SK-N-SH (cell line): ENCODE measurements around the gene SCN8A. TPM values are rescaled to one million over a fixed set of nuclear protein-coding genes. Genes with fewer than 3 reads are reported as not detected.

ENCODE experiments used
- CTCF ChIA-PET: fragments of 300-600, 350-600 bp; formaldehyde crosslinking; extraction: SDS; loops from one replicate; lab custom pipeline; 2021; lab: Yijun Ruan, JAX
- POLR2A ChIA-PET: fragments of 350-600 bp; sonication (Branson Sonifier 250); formaldehyde crosslinking; extraction: SDS; loops from one replicate; lab custom pipeline; 2020; ENCODE audit warnings: antibody characterized with exemption, inconsistent platforms; lab: Yijun Ruan, JAX
- DNase-seq: peaks from one replicate; pipeline ENCODE4 v3.0.0; 2012
- H2AFZ ChIP-seq: fragments of 200-600 bp; sonication (generic); 2 replicates; pipeline ENCODE4 v1.8.1; 2016; ENCODE audit warnings: antibody characterized with exemption, mild to moderate bottlenecking, low read depth
- H3F3A ChIP-seq: fragments of 200-600 bp; sonication (generic); replicated peaks from 2 replicates; pipeline ENCODE3; 2016; ENCODE audit warnings: antibody characterized with exemption, mild to moderate bottlenecking; ENCODE audit not compliant: insufficient read depth
- H3K27ac ChIP-seq, 2 experiments: fragments of 200-500 bp in 1 of 2; fragments of 200-600 bp in 1 of 2; sonication (Bioruptor generic) in 1 of 2; sonication (generic), shearing (Covaris generic) in 1 of 2; 2 replicates each; pipeline versions ENCODE4 v1.5.1 to v1.6.1; 2014 to 2016; ENCODE audit warnings: low read depth in 2 of 2, inconsistent platforms in 1 of 2, low read length in 1 of 2, mild to moderate bottlenecking in 1 of 2, mixed read lengths in 1 of 2
- H3K27me3 ChIP-seq: fragments of 200-600 bp; sonication (generic), shearing (Covaris generic); 2 replicates; pipeline ENCODE4 v1.6.1; 2016; ENCODE audit warnings: mixed run types; ENCODE audit not compliant: insufficient read depth
- H3K36me3 ChIP-seq, 2 experiments: fragments of 200-500 bp in 1 of 2; fragments of 200-600 bp in 1 of 2; sonication (Bioruptor generic) in 1 of 2; sonication (generic) in 1 of 2; replicated peaks in 1 of 2; 2 replicates each; pipeline versions ENCODE3 to v1.5.1; 2014 to 2016; ENCODE audit warnings: low read length in 1 of 2, mild to moderate bottlenecking in 1 of 2; ENCODE audit not compliant: insufficient read depth in 2 of 2, control insufficient read depth in 1 of 2
- H3K4me1 ChIP-seq, 2 experiments: fragments of 200-500 bp in 1 of 2; fragments of 200-600 bp in 1 of 2; sonication (Bioruptor generic) in 1 of 2; sonication (generic), shearing (Covaris generic) in 1 of 2; 2 replicates each; pipeline versions ENCODE4 v1.5.1 to v1.6.1; 2014 to 2016; ENCODE audit warnings: low read depth in 1 of 2, low read length in 1 of 2, mixed run types in 1 of 2; ENCODE audit not compliant: insufficient read depth in 2 of 2, control insufficient read depth in 1 of 2
- H3K4me2 ChIP-seq: fragments of 200-600 bp; sonication (generic), shearing (Covaris generic); 2 replicates; pipeline ENCODE4 v1.6.1; 2017; ENCODE audit warnings: mixed run types
- H3K4me3 ChIP-seq, 2 experiments: fragments of 200-500 bp in 1 of 2; fragments of 200-600 bp in 1 of 2; sonication (Bioruptor generic) in 1 of 2; sonication (generic), shearing (Covaris generic) in 1 of 2; 2 replicates each; pipeline versions ENCODE4 v1.5.1 to v1.8.1; 2014 to 2016; ENCODE audit warnings: low read depth in 2 of 2, inconsistent platforms in 1 of 2, low read length in 1 of 2, mild to moderate bottlenecking in 1 of 2, mixed read lengths in 1 of 2, moderate library complexity in 1 of 2
- H3K79me2 ChIP-seq: fragments of 200-600 bp; sonication (generic); 2 replicates; pipeline ENCODE4 v1.8.1; 2017; ENCODE audit warnings: mild to moderate bottlenecking; ENCODE audit not compliant: insufficient read depth
- H3K9ac ChIP-seq: fragments of 200-600 bp; sonication (generic); 2 replicates; pipeline ENCODE4 v1.6.1; 2017; ENCODE audit warnings: mixed run types
- H3K9me2 ChIP-seq: fragments of 200-600 bp; sonication (generic); 2 replicates; pipeline ENCODE4 v1.6.1; 2017; ENCODE audit warnings: mixed run types
- H3K9me3 ChIP-seq: fragments of 200-600 bp; sonication (generic); 2 replicates; pipeline ENCODE4 v1.6.1; 2017; ENCODE audit warnings: mixed run types, mild to moderate bottlenecking, moderate library complexity
- H4K20me1 ChIP-seq: fragments of 200-600 bp; sonication (generic); 2 replicates; pipeline ENCODE4 v1.6.1; 2017; ENCODE audit warnings: mild to moderate bottlenecking, mixed run types; ENCODE audit not compliant: insufficient read depth
- CTCF ChIP-seq: fragments of 200-600 bp; sonication (generic); IDR thresholded peaks from 2 replicates; pipeline ENCODE4 v1.6.1; 2017; ENCODE audit warnings: antibody characterized with exemption, mild to moderate bottlenecking, moderate library complexity
- FOSL2 ChIP-seq: IDR thresholded peaks from 2 replicates; pipeline ENCODE4 v1.4.0; 2012; ENCODE audit warnings: low read depth, mild to moderate bottlenecking, moderate library complexity, borderline replicate concordance
- GABPA ChIP-seq: IDR thresholded peaks from 2 replicates; pipeline ENCODE4 v1.4.0; 2012; ENCODE audit warnings: low read depth, mild to moderate bottlenecking
- MAX ChIP-seq: IDR thresholded peaks from 2 replicates; pipeline ENCODE4 v1.4.0; 2012; ENCODE audit warnings: low read depth
- MEF2A ChIP-seq: IDR thresholded peaks from 2 replicates; pipeline ENCODE4 v1.4.0; 2012; ENCODE audit warnings: low read depth, borderline replicate concordance
- NFIC ChIP-seq: IDR thresholded peaks from 2 replicates; pipeline ENCODE4 v1.4.0; 2012; ENCODE audit warnings: borderline replicate concordance
- NRF1 ChIP-seq: IDR thresholded peaks from 2 replicates; pipeline ENCODE4 v1.6.1; 2012; ENCODE audit warnings: low read depth, mild to moderate bottlenecking, low read length
- RAD21 ChIP-seq: IDR thresholded peaks from 2 replicates; pipeline ENCODE4 v1.6.1; 2012; ENCODE audit warnings: mild to moderate bottlenecking, low read length
- RXRA ChIP-seq: IDR thresholded peaks from 2 replicates; pipeline ENCODE4 v1.4.0; 2012; ENCODE audit warnings: low read depth, mild to moderate bottlenecking, borderline replicate concordance
- SIN3A ChIP-seq: IDR thresholded peaks from 2 replicates; pipeline ENCODE4 v1.6.1; 2012; ENCODE audit warnings: low read depth, mild to moderate bottlenecking, low read length, moderate library complexity, borderline replicate concordance
- TAF1 ChIP-seq: IDR thresholded peaks from 2 replicates; pipeline ENCODE4 v1.6.1; 2012; ENCODE audit warnings: low read depth, mild to moderate bottlenecking, low read length, moderate library complexity, borderline replicate concordance
- TEAD4 ChIP-seq: IDR thresholded peaks from 2 replicates; pipeline ENCODE4 v1.4.0; 2012; ENCODE audit warnings: mild to moderate bottlenecking, borderline replicate concordance; ENCODE audit not compliant: insufficient read depth
- USF1 ChIP-seq: IDR thresholded peaks from 2 replicates; pipeline ENCODE4 v1.4.0; 2012; ENCODE audit warnings: low read depth, borderline replicate concordance
- YY1 ChIP-seq: IDR thresholded peaks from 2 replicates; pipeline ENCODE4 v1.4.0; 2012; ENCODE audit warnings: low read depth, mild to moderate bottlenecking
- ZBTB33 ChIP-seq: IDR thresholded peaks from 2 replicates; pipeline ENCODE4 v1.4.0; 2012; ENCODE audit warnings: low read depth, borderline replicate concordance
- WGBS: methylation state at CpG from one replicate; pipeline ENCODE4 v1.1.6; 2017; ENCODE audit warnings: low lambda C conversion rate; 5-methylcytosine and 5-hydroxymethylcytosine counted together
- polyA plus RNA-seq, 3 experiments: library from polyadenylated mRNA; depleted of rRNA; stranded (reverse); fragments of >200 nt; gene quantifications; 2 replicates each; pipeline ENCODE4 v1.2.3, GENCODE V29; 2012

Gene SCN8A
- polyA plus RNA-seq, 1 of the 3 experiments (the other 2 are of a cell fraction): 7.1 TPM

GRCh38 chr12:51822956-51823355 is 231.9 kb downstream of the SCN8A start:
- Histone ChIP-seq H3K9me3 (no peaks in the 10 kb centered on the region), H3K4me1 (peaks cover 12 to 29% of the 10 kb centered on the region in 2 experiments; a peak in 3 of 4 replicates), H4K20me1 (no peaks in the 10 kb centered on the region), H3K27me3 (no peaks in the 10 kb centered on the region), H3K4me2 (no peak overlapping the region), H3K27ac (no peak overlapping the region), H3K9me2 (no peaks in the 10 kb centered on the region), H3K9ac (no peak overlapping the region), H3K4me3 (no peak overlapping the region), H3K79me2 (no peaks in the 10 kb centered on the region), H3F3A (peaks cover 23% of the 10 kb centered on the region), H3K36me3 (no peaks in the 10 kb centered on the region), H2AFZ (no peak overlapping the region)
- ChIA-PET CTCF (interaction anchor here (1.0 to 4.9 kb wide), 17 partner anchors 9 to 406 kb away, joined by 3 to 46 read pairs (median 9); partner anchors contain the start of gene SLC4A8), POLR2A (no interaction called here)
- 95% methylated on average over 4 of the region's 4 CpGs for WGBS
- no peak for DNase-seq
- no peak for TF ChIP-seq TAF1
- TF ChIP-seq USF1: no peak
- TF ChIP-seq MAX: no peak
- TF ChIP-seq TEAD4: no peak
- no peak for TF ChIP-seq YY1
- TF ChIP-seq SIN3A: no peak
- TF ChIP-seq GABPA: no peak
- no peak for TF ChIP-seq NFIC
- no peak for TF ChIP-seq ZBTB33
- no peak for TF ChIP-seq CTCF
- TF ChIP-seq NRF1: no peak
- TF ChIP-seq RXRA: no peak
- no peak for TF ChIP-seq MEF2A
- TF ChIP-seq RAD21: no peak
- no peak for TF ChIP-seq FOSL2
